HEK293 (cell line): ENCODE measurements around the gene RCN2.
A peak's percentile ranks its signal among the peaks of the same experiment; 100 is the strongest.

Source experiments
- HOXC10 ChIP-seq: sonication (generic); formaldehyde crosslinking; IDR thresholded peaks from 2 replicates; pipeline ENCODE4 v1.8.1; 2023; ENCODE audit warnings: mild to moderate bottlenecking, missing genetic modification reagents
- IKZF3 ChIP-seq: fragments of 450-650 bp; IDR thresholded peaks from 2 replicates; pipeline ENCODE4 v1.5.0; 2018; ENCODE audit warnings: missing biosample characterization, mild to moderate bottlenecking, missing genetic modification characterization, moderate library complexity
- KLF7 ChIP-seq: fragments of 450-650 bp; formaldehyde crosslinking; IDR thresholded peaks from 2 replicates; pipeline ENCODE4 v1.5.1; 2016; ENCODE audit warnings: missing biosample characterization, missing genetic modification characterization, borderline replicate concordance
- OSR2 ChIP-seq: fragments of 450-650 bp; formaldehyde crosslinking; IDR thresholded peaks from 2 replicates; pipeline ENCODE4 v1.5.1; 2016; ENCODE audit warnings: missing biosample characterization, missing genetic modification characterization
- SCRT1 ChIP-seq: fragments of 450-650 bp; formaldehyde crosslinking; IDR thresholded peaks from 2 replicates; pipeline ENCODE4 v1.5.1; 2016; ENCODE audit warnings: missing biosample characterization, missing genetic modification characterization, borderline replicate concordance
- TRIM28 ChIP-seq: IDR thresholded peaks from 2 replicates; pipeline ENCODE4 v1.6.1; 2011; ENCODE audit warnings: low read length, control low read depth, borderline replicate concordance
- YY1 ChIP-seq: fragments of 450-650 bp; formaldehyde crosslinking; IDR thresholded peaks from 2 replicates; pipeline ENCODE4 v1.5.1; 2018; ENCODE audit warnings: missing biosample characterization, missing genetic modification characterization
- YY2 ChIP-seq: fragments of 450-650 bp; formaldehyde crosslinking; IDR thresholded peaks from 2 replicates; pipeline ENCODE4 v1.5.1; 2016; ENCODE audit warnings: missing biosample characterization, missing genetic modification characterization
- ZBTB21 ChIP-seq: fragments of 450-650 bp; formaldehyde crosslinking; IDR thresholded peaks from 2 replicates; pipeline ENCODE4 v1.5.1; 2017; ENCODE audit warnings: missing biosample characterization, missing genetic modification characterization
- ZFP37 ChIP-seq: fragments of 450-650 bp; formaldehyde crosslinking; IDR thresholded peaks from 2 replicates; pipeline ENCODE4 v1.5.1; 2016; ENCODE audit warnings: missing biosample characterization, missing genetic modification characterization
- ZFP69B ChIP-seq: fragments of 450-650 bp; formaldehyde crosslinking; IDR thresholded peaks from 2 replicates; pipeline ENCODE4 v1.5.1; 2016; ENCODE audit warnings: missing biosample characterization, missing genetic modification characterization
- ZNF121 ChIP-seq: fragments of 450-650 bp; formaldehyde crosslinking; IDR thresholded peaks from 2 replicates; pipeline ENCODE4 v1.5.1; 2016; ENCODE audit warnings: missing biosample characterization, missing genetic modification characterization
- ZNF138 ChIP-seq: fragments of 450-650 bp; formaldehyde crosslinking; IDR thresholded peaks from 2 replicates; pipeline ENCODE4 v1.5.1; 2016; ENCODE audit warnings: missing biosample characterization, missing genetic modification characterization, borderline replicate concordance
- ZNF146 ChIP-seq: fragments of 450-650 bp; formaldehyde crosslinking; IDR thresholded peaks from 2 replicates; pipeline ENCODE4 v1.5.1; 2016; ENCODE audit warnings: missing biosample characterization, missing genetic modification characterization
- ZNF174 ChIP-seq: fragments of 450-650 bp; formaldehyde crosslinking; IDR thresholded peaks from 2 replicates; pipeline ENCODE4 v1.5.0; 2017; ENCODE audit warnings: missing biosample characterization, mild to moderate bottlenecking, missing genetic modification characterization
- ZNF211 ChIP-seq: fragments of 450-650 bp; formaldehyde crosslinking; IDR thresholded peaks from 2 replicates; pipeline ENCODE4 v1.5.1; 2016; ENCODE audit warnings: low read depth, missing biosample characterization, missing genetic modification characterization
- ZNF223 ChIP-seq: fragments of 450-650 bp; formaldehyde crosslinking; IDR thresholded peaks from 2 replicates; pipeline ENCODE4 v1.5.1; 2016; ENCODE audit warnings: missing biosample characterization, missing genetic modification characterization
- ZNF26 ChIP-seq: fragments of 450-650 bp; formaldehyde crosslinking; IDR thresholded peaks from 2 replicates; pipeline ENCODE4 v1.5.1; 2016; ENCODE audit warnings: missing biosample characterization, missing genetic modification characterization
- ZNF266 ChIP-seq: fragments of 450-650 bp; formaldehyde crosslinking; IDR thresholded peaks from 2 replicates; pipeline ENCODE4 v1.5.1; 2016; ENCODE audit warnings: missing biosample characterization, missing genetic modification characterization, low read depth
- ZNF335 ChIP-seq: fragments of 450-650 bp; formaldehyde crosslinking; conservative IDR thresholded peaks from 2 replicates; pipeline ENCODE4 v1.5.1; 2016; ENCODE audit warnings: missing biosample characterization, missing genetic modification characterization
- ZNF350 ChIP-seq: fragments of 450-650 bp; formaldehyde crosslinking; IDR thresholded peaks from 2 replicates; pipeline ENCODE4 v1.5.0; 2017; ENCODE audit warnings: missing biosample characterization, mild to moderate bottlenecking, missing genetic modification characterization
- ZNF366 ChIP-seq: fragments of 450-650 bp; formaldehyde crosslinking; conservative IDR thresholded peaks from 2 replicates; pipeline ENCODE4 v1.5.1; 2016; ENCODE audit warnings: missing biosample characterization, missing genetic modification characterization
- ZNF394 ChIP-seq: fragments of 450-650 bp; formaldehyde crosslinking; IDR thresholded peaks from 2 replicates; pipeline ENCODE4 v1.5.1; 2016; ENCODE audit warnings: missing biosample characterization, missing genetic modification characterization, mild to moderate bottlenecking, moderate library complexity, borderline replicate concordance
- ZNF513 ChIP-seq: fragments of 450-650 bp; IDR thresholded peaks from 2 replicates; pipeline ENCODE4 v1.5.1; 2018; ENCODE audit warnings: missing biosample characterization, missing genetic modification characterization
- ZNF521 ChIP-seq: fragments of 450-650 bp; formaldehyde crosslinking; IDR thresholded peaks from 2 replicates; pipeline ENCODE4 v1.5.1; 2017; ENCODE audit warnings: missing biosample characterization, mild to moderate bottlenecking, missing genetic modification characterization
- ZNF785 ChIP-seq: fragments of 450-650 bp; formaldehyde crosslinking; IDR thresholded peaks from 2 replicates; pipeline ENCODE4 v1.5.1; 2016; ENCODE audit warnings: missing biosample characterization, missing genetic modification characterization

The RCN2 gene

GRCh38 chr15:76904461-76905012, 27.0 kb upstream of the RCN2 start (continued):
- 0 out of 2 replicates have a peak, but pooled peaks have one; percentile 35 for TF ChIP-seq HOXC10 (CRISPR knock-in tag)
- TF ChIP-seq ZNF335 (tag by site-specific recombination), result peak; percentile 86
- TF ChIP-seq YY2 (tag by site-specific recombination), result no peak
- TF ChIP-seq ZBTB21 (tag by site-specific recombination), result 0 out of 2 replicates have a peak, but pooled peaks have one; percentile 42
- peak; percentile 82; the same call in 1 of the 2 replicates for TF ChIP-seq IKZF3 (tag by site-specific recombination)
- 0 out of 2 replicates have a peak, but pooled peaks have one; percentile 20 for TF ChIP-seq ZNF366
- TF ChIP-seq ZNF211 (tag by site-specific recombination), result no peak
- peak; percentile 92 for TF ChIP-seq ZFP69B
- no peak for TF ChIP-seq ZNF174 (tag by site-specific recombination)
- TF ChIP-seq ZNF785 (tag by site-specific recombination), result no peak
- TF ChIP-seq TRIM28, result no peak
- TF ChIP-seq ZNF121 (tag by site-specific recombination), result no peak
- TF ChIP-seq OSR2 (tag by site-specific recombination), result no peak
- TF ChIP-seq YY1 (tag by site-specific recombination), result no peak
- TF ChIP-seq ZNF513 (tag by site-specific recombination), result no peak
- TF ChIP-seq ZNF350 (tag by site-specific recombination), result no peak
- no peak for TF ChIP-seq ZNF223 (tag by site-specific recombination)
- no peak for TF ChIP-seq ZNF266
- TF ChIP-seq KLF7 (tag by site-specific recombination), result no peak
- no peak for TF ChIP-seq ZNF26 (tag by site-specific recombination)
- no peak for TF ChIP-seq ZNF138
- 0 out of 2 replicates have a peak, but pooled peaks have one; percentile 52 for TF ChIP-seq ZFP37 (tag by site-specific recombination)
- 0 out of 2 replicates have a peak, but pooled peaks have one; percentile 5 for TF ChIP-seq ZNF146 (tag by site-specific recombination)
- peak; percentile 93 for TF ChIP-seq SCRT1 (tag by site-specific recombination)
- TF ChIP-seq ZNF394 (tag by site-specific recombination), result 0 out of 2 replicates have a peak, but pooled peaks have one; percentile 9
- TF ChIP-seq ZNF521 (tag by site-specific recombination), result no peak
